Measurements from ENCODE around the gene LHFPL6.

DNA sequence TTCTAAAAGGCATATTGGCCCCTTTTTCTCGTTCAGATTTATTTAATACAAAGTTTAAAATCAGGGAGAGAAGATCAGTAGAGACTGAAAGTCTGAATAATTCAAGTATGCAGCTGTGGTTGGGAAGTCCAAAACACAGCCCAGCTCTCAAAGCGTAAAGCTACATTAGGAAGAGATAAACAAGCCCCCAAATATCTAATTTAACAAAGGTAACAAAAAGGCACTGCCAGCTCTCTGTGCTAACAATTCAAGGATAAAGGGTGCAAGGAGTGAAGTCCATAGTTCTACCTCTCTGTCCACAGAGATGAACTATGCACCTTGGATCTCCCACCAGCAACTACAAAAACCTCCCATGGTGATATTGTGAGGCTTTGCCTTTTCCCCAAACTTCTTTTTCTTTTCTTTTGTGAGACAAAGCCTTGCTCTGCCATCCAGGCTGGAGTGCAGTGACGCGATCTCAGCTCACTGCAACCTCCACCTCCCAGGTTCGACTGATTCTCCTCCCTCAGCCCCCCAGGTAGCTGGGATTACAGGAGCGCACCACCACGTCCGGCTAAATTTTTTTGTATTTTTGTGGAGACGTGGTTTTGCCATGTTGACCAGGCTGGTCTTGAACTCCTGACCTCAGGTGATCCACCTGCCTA lies 104.4 kb downstream of the LHFPL6 start:
- TF ChIP-seq, protein P1, sequence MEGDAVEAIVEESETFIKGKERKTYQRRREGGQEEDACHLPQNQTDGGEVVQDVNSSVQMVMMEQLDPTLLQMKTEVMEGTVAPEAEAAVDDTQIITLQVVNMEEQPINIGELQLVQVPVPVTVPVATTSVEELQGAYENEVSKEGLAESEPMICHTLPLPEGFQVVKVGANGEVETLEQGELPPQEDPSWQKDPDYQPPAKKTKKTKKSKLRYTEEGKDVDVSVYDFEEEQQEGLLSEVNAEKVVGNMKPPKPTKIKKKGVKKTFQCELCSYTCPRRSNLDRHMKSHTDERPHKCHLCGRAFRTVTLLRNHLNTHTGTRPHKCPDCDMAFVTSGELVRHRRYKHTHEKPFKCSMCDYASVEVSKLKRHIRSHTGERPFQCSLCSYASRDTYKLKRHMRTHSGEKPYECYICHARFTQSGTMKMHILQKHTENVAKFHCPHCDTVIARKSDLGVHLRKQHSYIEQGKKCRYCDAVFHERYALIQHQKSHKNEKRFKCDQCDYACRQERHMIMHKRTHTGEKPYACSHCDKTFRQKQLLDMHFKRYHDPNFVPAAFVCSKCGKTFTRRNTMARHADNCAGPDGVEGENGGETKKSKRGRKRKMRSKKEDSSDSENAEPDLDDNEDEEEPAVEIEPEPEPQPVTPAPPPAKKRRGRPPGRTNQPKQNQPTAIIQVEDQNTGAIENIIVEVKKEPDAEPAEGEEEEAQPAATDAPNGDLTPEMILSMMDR (IDR thresholded peaks at IDR 0.05) = no peak
- no peak for TF ChIP-seq POLR2AphosphoS5 (IDR thresholded peaks at IDR 0.05)
